SK-N-DZ (cell line): ENCODE results near the gene GHRL.
"Not testable (repeated sequence)": the region's sequence is repeated elsewhere in the genome, so short reads cannot be mapped to it uniquely, and the experiment has no call there.

Experiments
- DNase-seq: peaks from one replicate; pipeline ENCODE4 v3.0.0-alpha.2; 2015; ENCODE audit warnings: low spot score

The GHRL gene

DNA sequence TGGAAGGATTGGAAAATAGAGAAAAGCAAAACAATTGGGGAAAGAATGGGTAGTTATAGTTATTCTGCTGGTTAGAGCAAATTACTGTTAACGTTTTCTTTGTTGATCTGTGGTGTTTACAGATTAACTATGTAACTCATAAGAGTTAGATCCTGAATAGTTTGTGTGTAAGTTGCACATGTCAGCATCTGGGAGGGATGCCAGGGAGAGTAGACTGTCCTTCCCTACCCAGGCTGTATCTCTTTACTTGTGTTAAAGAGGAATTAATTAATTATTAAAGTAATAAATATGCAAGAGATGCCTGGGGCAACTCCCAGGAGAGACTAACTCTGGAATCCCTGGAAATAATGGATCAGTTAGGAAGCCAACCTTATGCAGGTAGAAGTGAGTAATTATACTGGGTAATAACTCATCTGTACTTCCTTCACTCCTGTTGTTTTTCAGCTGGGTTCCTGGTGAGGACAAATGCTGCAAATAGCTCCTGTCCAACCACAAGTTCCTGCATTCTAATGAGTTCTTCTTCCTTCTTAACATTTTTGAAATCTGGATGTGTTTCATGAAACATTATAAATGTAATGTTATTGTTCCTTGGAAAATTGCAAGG, 18.9 kb downstream of the GHRL start:
- DNase-seq = no peak

DNA sequence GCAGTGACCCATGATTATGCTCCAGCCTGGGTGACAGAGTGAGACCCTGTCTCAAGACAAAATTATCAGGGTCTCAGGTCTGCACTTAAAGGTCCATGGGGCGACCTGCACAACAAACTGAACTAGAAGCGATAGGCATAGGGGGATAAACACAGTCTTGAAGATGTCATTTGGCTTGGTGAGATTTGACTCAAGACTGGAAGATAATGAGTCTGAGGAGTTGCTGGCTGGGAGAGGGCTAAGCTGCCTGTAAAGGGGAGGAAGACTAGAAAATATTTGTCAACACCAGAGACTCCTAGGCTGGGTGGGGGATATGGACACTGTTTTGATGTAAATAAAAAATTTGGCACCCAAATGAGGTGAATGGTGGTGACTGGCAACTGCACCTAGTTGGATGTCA, 19.8 kb downstream of the GHRL start:
- no peak for DNase-seq

DNA sequence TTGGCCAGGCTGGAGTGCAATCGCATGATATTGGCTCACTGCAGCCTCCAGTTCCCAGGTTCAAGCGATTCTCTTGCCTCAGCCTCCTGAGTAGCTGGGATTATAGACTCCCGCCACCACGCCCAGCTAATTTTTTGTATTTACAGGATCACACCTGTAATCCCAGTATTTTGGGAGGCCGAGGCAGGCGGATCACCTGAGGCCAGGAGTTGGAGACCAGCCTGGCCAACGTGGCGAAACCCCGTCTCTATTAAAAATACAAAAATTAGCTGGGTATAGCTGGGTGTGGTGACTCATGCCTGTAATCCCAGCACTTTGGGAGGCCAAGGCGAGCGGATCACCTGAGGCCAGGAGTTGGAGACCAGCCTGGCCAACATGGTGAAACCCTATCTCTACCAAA, 20.3 kb downstream of the GHRL start:
- DNase-seq = not testable (repeated sequence)

DNA sequence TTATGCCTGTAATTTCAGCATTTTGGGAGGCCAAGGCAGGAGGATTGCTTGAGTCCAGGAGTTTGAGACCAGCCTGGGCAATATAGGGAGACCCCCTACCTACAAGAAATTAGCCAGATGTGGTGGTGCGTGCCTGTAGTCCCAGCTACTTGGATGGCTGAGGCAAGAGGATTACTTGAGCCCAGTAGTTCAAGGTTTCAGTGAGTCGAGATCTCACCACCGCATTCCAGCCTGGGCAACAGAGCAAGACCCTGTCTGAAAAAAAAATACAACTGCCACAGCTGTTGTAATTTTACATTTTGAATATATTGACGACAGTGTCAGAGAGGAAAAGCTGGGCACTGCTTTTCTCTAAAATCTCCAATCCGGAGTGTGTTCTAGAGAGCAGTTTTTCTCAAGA, 23.3 kb downstream of the GHRL start:
- no peak for DNase-seq

DNA sequence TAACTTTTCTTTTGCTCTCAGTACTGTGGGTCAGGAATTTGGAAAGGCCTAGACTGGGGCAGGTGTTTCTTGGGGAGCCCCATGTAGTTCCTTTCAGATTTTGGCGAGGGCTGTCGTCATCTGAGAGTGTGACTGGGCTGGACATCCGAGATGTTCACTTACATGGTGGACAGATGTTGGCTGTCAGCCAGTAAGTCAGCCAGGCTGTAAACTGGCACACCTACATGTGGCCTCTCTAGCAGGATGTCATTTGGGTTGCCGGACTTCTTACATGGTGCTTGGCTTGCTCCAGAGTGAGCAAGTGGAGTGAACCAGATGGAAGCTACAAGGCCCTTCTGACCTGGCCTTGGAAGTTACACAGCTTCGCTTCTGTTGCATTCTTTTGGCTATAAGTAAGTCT, 23.8 kb downstream of the GHRL start:
- DNase-seq = no peak

GRCh38 chr3:10268116-10268515, 24.6 kb downstream of the GHRL start:
- no peak for DNase-seq

DNA sequence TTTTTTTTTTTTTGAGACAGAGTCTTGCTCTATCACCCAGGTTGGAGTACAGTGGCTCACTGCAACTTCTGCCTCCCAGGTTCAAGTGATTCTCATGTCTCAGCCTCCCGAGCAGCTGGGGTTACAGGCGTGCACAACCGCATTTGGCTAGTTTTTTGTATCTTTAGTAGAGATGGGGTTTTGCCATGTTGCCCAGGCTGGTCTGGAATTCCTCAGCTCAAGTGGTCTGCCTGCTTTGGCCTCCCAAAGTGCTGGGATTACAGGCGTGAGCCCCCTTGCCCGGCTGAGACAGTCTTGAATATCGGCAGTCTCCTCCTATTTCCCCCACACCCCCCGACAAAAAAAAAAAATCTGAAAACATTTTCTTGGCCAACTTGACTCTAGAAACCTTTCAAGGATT, 25.8 kb downstream of the GHRL start:
- DNase-seq = not testable (repeated sequence)

- DNase-seq = no peak
These were observed 26.9 kb downstream of the GHRL start for GRCh38 chr3:10265833-10266232.

- DNase-seq = no peak
These were observed 28.9 kb downstream of the GHRL start for GRCh38 chr3:10263646-10264363.

DNA sequence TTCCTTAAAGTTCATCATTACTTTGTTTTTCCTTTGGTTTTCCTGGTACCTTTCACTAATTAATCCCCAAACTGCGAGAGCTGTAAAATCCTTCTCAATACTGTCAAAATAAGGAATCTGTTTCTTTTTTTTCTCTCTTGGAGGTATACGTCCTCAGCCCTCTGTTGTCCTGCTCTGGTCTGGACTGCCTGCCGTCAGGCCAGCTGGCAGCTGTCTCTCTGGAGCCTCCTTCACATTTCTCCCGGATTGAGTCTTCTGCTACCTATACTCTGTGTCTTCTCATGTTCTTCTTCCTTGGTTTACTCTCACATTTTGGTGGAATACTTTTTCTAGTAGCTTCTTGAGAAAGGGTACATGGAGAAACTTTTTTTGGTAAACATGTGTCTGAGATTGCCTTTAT, 30.7 kb downstream of the GHRL start:
- DNase-seq = no peak

DNA sequence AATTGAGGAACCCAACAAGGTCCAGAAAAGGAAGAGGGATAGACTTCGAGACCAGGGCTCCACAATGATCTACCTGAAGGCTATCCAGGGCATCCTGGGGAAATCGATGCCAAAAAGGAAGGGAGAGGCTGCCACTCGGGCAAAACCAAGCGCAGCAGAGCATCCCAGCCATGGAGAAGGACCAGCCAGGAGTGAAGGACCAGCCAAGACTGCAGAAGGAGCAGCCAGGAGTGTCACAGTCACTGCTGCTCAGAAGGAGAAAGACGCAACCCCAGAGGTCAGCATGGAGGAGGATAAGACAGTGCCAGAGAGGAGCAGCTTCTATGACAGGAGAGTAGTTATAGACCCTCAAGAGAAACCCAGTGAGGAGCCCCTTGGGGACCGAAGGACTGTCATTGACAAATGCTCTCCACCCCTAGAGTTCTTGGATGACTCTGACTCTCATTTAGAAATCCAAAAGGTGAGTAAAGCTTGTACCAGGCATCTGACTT, 32.5 kb downstream of the GHRL start:
- DNase-seq = no peak

GRCh38 chr3:10259798-10260197, 32.9 kb downstream of the GHRL start:
- DNase-seq = no peak

- DNase-seq = no peak
These were observed 33.7 kb downstream of the GHRL start for GRCh38 chr3:10259036-10259435.

- no peak for DNase-seq
These were observed 36.9 kb downstream of the GHRL start for GRCh38 chr3:10255835-10256234.

- no peak for DNase-seq
These were observed 39.0 kb downstream of the GHRL start for GRCh38 chr3:10253731-10254130.

DNA sequence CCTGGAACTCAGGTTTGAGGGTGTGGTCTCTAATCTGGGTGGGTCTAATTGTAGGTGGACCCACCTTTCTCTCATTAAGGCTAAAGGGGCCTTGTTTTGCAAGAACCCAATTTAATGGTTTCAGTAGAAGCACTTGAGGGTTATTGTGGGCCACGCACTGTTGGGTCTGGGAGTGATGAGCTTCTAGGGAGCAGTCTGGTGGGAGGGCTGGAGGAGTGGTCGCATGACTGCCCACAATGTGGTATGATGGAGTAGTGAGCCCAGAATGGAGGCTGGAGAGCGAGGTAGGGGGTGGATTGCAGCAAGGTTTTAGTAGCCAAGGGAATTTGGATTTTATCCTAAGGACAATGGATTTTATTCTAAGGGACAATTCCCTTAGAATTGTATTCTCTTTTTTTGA, 41.7 kb downstream of the GHRL start:
- no peak for DNase-seq

- no peak for DNase-seq
These were observed 42.9 kb downstream of the GHRL start for GRCh38 chr3:10249833-10250232.

DNA sequence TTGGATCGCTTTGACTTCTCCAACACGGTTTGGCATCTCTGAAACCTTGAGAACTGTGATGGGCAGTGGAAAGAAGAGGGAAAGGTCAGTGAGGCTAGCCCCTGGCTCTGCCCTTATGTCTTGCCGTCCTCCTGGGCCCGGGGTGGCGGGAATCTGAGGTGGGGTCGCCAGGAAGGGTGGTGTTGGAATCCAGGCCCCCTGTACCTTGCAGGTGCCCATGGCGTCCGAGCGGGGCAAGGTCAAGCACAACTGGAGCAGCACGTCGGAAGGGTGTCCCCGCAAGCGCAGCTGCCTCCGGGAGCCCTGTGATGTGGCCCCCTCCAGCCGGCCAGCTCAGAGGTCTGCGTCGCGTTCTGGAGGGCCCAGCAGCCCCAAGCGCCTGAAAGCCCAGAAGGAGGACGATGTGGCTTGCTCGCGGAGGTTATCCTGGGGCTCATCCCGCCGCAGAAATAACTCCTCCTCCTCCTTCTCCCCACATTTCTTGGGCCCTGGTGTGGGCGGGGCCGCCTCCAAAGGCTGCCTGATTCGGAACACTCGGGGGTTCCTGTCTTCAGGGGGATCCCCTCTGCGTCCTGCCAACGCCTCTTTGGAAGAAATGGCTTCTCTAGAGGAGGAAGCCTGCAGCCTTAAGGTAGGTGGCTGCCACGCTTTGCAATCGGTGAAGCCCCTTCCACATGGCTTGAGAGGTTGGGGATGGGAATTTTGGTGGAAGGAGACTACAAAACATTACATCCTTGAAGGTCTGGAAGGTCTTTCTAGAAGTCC, 43.6 kb downstream of the GHRL start:
- peak; percentile 37 for DNase-seq

DNA sequence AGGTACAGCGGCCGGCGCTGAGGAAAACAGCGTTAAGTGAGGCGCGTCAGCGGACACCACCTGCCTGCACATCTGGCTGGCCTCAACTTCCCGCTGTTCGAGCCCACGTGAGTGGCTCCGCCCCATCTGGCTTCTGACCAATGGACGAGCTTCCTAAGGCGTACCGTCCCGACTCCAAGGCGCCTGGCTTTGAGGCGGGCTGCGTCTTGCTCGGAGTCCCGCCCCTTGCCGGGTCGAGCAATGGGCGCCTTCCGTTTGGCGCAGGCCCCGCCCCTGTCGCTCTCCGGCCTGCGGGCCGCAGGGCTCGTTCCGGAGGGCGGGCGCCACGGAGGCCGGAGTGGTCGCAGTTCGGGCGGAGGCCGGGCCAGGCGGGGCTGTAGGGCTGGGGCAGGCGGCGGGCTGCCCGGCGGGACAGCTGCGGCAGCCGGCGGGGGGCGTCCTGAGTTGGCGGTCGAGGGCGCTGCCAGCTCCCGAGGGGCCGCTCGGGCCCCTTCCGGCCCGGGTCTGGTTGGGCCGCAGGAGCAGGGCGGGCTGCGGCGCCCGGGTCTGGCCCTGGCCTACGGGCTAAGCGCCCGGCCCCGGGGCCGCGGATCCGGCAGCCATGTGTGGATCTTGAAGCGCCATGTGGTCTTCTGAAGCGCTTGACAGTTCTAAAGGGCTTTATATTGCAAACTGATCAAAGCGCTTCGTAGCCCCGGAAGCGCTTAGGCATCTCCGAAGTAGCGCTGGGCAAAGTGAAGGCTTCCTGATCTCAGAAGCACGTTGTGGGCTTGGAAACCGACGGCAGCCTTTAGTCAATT, 44.4 kb downstream of the GHRL start, which contains the start of gene TATDN2:
TATDN2 (plus strand) TSS at position 276 of the 800 bp plus-strand sequence. CDS start 742 bp downstream, outside the sequence.
- DNase-seq = peak; percentile 100

GRCh38 chr3:10247679-10248183, 45.0 kb downstream of the GHRL start:
- DNase-seq = no peak

- no peak for DNase-seq
These were observed 47.5 kb downstream of the GHRL start for GRCh38 chr3:10245081-10245712.
